Kidney glomerular epithelial cell (primary cell): Measurements from ENCODE around the gene SEMA3E.

ENCODE experiments used
- DNase-seq: peaks from one replicate; lab custom pipeline; 2025; lab: John Stamatoyannopoulos, UW

SEMA3E gene

DNA sequence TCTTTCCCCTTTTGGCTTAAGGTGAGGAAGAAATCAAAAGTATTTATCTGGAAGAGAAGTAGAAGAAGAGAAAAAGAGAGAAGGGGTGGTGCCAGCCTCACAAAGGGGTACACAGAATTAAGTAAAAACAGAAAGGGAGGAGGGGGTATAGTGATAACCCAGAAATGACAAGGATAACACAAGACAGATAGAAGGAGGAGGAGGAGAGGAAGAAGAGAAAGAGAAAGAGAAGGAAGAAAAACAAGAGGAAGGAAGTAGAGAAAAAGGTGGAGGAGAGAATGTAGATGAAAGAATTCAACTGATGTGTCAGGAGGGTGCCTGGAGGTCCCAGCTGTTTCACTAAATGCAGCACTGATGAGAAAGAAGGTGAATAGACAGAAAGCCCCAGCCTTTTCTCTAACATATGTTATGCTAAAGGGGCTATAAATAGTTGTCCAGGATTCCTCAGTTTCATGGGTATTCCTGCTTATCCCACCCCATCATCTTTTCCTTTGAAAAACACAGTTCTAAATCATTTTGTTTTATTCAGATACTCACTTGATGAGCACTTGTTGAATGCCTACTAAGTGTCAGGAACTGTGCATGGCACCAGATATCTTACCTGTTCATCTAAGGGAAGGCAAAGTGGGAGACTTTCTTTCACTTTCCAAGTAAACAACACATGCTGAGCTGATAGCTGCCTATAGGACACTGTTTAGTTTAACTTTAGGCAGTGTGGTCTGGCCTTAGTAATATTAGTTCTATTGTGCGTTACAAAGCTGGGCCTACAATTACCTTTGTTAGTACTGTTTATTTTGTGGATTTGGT lies 8.0 kb downstream of the SEMA3E start:
- no peak for DNase-seq

DNA sequence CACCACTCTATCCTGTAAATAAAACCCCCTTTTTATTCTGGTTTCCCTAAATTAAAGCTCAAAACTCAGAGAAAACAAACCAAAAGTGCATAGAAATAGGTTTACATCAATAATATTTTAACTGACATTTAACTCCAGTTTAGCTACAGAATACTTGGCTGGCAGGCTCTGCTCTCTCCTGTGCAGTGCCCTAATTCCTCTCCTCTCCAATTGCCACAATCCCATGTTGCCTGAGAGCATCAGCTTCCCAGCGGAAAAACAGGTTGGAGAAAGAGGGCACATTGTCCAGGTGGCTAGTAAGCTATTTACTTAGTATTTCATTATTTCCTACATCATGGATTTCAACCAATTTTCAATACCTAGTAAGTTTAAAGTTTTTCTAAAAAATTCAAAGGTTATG lies 8.7 kb downstream of the SEMA3E start:
- DNase-seq = no peak

DNA sequence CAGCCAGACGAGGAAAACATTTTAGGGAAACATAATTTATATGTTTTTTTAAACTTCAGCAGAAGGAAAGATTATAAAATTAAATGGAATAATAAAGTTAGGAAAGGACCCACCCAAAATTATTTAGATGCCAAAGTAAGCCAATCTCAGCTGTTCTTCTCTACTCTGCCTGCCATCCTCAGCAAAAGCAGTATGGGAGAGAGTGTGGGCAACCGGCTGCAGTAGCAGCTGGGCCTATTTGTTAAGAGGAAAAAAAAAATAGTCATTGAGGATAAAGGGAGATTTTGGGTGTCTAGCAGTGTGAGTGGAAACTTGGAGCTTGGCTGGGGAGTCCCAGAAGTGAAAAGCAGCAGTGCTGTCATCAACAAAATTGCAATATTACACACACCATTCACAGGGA lies 15.4 kb downstream of the SEMA3E start:
- DNase-seq = no peak

DNA sequence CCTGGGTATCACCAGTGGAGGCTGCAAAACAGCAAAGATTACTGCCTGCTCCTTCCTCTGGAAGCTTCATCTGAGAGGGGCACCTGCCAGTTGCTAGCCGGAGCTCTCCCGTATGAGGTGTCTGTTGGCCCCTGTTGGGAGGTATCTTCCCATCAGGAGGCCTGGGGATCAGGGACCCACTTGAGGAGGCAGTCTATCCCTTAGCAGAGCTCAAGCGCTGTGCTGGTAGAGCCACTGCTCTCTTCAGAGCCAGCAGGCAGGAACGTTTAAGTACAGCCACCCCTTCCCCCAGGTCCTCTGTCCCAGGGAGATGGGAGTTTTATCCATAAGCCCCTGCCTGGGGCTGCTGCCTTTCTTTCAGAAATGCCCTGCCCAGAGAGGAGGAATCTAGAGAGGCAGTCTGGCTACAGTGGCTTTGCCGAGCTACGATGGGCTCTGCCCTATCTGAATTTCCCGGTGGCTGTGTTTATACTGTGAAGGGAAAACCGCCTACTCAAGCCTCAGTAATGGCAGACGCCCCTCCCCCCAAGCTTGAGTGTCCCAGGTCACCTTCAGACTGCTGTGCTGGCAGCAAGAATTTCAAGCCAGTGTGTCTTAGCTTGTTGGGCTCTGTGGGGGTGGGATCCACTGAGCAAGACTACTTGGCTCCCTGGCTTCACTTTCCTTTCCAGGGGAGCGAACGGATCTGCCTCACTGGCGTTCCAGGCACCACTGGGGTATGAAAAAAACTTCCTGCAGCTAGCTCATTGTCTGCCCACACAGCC lies 19.6 kb downstream of the SEMA3E start:
- DNase-seq = no peak

DNA sequence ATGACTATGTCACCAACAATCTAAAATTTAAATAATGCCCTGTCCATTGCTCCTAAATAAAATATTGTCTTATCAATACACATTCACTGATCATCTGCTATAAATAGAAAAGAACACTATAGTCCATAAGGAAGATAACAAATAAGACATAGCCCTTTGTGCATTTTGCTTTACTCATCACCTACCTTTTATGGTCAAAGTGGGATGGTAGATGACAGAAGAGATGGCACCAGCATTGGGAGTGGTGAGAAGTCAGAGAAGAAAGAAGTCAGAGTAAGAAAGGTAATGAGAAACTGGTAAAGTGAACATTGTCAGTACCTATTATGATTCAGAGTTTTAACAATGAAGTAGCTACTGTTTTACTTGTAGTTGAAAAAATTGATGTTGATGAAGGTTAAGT lies 31.1 kb downstream of the SEMA3E start:
- DNase-seq = no peak

DNA sequence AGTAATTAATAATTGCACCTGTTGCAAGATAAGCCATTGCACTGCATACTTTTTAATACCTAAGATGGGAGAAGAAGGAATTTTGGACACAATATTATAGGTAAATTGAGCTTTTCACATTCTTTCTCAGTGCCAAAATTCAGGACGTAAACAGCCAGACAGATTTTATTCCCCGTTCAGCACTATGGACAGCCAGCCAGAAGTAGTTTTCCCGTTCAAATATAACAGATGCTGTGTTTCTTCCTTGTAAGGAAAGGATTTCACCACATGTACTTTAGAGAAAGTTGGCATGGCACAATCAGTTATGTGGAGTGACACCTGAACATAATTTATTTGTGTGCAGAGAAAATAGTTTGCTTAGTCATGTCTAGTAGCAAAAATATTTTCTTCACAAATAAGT lies 34.8 kb downstream of the SEMA3E start:
- no peak for DNase-seq

DNA sequence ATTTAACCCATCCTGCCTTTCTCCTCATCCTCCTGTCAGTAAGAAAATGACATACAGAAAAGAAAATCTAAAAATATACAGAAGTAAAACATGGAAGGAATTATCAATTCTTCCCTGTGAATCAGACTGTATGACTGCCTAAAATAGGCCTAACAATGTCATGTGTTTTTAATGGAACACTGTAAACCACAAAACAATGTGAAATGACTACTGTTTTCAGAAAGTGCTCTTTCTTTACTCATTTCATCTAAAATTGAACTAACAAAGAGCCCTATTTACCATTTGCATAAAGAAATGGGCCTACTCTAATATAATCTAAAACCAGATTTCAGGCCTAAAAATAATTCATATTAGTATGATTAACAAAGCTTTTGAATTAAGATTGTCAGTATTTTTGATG lies 35.7 kb downstream of the SEMA3E start:
- DNase-seq = no peak

DNA sequence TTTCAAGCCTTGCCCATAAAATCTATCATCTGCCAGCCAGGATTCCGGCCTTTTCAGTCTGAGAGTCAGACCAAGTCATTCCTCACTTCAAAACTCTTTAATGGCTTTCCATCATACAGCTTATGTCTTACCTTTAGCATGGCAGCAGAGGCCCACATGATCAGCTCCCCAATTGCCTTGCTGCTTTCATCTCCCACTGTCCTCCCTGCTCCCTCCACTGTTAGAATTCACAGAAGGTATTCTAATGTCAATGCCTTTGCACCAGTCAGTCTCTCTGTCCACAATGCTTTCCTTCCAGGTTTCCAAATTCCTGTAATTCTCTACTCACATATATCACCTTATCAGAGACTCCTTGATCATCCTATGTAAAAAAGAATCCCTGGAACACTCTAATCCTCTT lies 37.2 kb downstream of the SEMA3E start:
- DNase-seq = no peak

DNA sequence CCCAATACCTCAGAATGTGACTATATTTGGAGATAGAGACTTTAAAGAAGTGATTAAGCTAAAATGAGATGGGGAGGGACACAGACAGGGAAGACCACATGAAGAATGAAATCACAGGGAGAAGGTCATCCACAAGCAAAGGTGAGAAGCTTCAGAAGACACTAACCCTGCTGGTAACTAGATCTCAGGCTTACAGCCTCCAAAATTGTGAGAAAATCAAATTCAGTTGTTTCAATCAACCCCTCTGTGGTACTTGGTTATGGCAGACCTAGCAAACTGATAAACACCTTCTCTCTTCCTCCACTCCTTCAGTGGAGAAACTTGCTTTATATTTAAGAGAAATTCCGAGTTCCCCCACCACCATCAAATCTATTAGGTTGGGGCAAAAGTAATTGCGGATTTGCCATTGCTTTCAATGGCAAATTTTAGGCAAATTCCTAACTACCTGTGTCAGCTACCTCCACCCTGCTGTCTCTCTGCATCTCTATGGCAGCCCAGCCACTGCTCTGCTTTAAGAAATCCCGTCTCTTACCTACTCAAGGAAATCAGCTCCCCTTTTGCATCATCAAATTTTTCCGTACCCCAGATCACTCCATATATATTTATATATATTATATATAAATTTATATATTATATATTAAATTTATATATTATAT lies 38.2 kb downstream of the SEMA3E start:
- no peak for DNase-seq

DNA sequence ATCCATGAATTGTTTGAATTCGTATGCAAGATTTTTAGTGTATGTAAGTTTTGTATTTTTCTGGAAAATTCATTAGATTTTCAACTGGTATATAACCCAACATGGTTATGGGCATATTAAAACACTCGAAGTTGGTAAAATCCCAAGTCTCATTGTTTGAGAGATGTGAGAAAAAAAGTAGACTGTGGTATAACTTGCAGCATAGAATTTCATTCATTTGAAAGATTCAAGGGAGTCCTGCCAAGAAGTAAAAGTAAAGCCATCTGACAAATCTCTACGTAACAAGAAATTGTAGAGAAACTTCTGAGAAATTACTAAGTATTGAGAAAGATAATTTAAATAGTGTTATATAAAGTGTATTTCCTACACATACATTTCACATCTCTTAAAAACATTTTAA lies 40.2 kb downstream of the SEMA3E start:
- DNase-seq = no peak

DNA sequence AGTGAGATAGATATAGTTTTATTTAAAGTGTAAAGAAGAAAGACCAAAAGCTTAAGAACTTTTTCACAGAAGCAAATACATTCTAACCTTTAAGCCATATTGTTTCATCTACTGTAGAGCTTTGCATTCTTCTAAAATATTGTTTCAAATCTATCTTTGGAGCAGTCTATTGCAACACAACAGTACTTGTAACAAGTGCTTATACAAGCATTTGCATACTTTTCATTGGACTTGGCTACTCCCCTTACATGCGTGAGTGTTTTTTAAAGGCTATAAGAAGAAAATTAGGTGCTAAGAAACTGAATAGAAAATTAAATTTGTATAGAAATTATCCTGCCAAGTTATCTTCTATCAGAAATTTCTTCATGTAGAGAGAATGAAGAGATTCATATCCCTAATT lies 45.3 kb downstream of the SEMA3E start:
- DNase-seq = no peak

DNA sequence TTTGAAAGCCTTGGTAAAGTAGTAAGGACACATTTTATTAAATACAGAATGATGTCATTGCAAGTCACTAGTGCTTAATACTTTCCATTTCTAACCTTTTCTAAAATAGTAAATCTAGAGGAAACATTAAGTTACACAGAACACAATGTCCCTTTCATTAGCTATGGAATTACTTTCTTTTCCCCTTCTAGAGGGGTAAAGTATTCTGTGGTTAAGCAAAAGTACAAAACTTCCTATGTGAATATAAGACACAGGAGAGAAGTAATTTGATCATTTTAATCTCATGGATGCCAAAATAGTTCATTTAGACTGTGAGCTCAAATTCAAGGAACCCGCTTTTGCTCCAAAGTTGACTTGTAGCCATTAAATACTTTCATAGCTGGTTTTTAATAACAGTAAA lies 49.8 kb downstream of the SEMA3E start:
- DNase-seq = no peak

DNA sequence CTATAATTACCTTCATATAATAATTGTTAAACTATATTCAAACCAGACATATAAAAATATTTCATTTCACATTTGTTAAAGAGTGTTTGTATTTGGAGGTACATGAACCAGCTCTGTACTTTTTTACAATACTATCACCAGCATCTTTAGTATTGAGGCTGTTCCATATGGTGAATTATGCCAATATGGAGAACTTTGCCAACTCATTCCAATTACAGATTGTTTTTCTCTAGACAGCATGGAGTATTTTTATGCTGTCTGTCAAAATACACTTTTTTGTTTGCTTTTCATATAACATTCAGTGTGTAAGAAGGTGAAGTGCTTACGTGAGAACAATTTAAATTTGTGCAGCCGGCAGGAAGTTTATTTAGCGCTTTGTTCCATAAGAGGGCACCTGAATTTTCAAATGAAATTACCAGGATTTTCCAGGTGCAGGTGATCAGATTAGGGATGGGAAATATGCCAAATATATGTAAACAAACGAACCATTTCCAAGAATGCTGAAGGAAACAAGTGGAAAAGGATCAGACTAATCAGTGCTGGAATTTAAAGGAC lies 54.9 kb downstream of the SEMA3E start:
- no peak for DNase-seq

DNA sequence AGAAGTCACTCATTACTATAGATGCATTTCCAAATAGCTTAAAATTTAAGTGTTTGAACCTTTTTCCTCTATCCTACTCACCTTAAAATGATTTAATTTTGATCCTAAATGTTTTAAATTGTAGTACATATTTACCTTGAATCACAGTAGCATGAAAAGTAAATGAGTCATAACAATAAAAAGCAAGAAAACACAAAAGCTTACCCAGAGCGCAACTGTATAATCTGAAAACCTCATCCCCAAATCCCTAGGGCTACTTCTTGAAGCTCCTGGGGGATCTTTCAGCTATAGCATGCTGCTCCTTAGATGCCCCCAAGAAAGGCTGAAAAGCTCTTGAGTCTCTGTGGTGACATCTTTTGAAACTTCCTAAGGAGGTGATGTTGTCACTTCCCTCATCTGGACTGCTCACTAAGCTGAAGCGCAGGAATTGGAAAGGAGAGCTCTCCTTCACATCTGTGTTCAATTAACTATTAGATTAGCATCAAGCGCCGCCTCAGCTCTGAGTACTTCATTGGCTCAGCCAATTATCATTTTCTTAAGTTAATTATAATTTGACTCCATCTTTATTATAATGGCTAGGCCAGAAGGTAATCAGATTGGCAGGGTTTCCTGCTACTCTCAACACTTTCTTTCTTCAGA lies 60.2 kb downstream of the SEMA3E start:
- DNase-seq = no peak

DNA sequence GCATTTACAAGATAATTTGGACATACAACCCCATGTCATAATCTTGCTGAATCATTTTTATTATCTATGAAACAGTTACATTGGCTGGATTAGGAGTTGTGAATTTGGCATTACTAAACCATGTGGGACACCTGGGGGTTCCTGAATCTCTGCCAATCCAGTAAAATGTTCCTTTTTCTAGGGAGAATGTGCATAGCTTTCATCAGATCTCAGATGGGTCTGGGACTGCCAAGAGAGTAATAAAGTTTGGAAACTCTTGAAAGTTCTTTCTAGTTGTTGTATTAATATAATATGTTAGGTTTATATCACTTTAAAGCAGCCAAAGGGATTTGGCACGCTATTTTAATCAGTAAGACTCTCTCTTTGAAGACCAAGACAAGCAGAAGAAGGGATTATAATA lies 62.7 kb downstream of the SEMA3E start:
- no peak for DNase-seq

DNA sequence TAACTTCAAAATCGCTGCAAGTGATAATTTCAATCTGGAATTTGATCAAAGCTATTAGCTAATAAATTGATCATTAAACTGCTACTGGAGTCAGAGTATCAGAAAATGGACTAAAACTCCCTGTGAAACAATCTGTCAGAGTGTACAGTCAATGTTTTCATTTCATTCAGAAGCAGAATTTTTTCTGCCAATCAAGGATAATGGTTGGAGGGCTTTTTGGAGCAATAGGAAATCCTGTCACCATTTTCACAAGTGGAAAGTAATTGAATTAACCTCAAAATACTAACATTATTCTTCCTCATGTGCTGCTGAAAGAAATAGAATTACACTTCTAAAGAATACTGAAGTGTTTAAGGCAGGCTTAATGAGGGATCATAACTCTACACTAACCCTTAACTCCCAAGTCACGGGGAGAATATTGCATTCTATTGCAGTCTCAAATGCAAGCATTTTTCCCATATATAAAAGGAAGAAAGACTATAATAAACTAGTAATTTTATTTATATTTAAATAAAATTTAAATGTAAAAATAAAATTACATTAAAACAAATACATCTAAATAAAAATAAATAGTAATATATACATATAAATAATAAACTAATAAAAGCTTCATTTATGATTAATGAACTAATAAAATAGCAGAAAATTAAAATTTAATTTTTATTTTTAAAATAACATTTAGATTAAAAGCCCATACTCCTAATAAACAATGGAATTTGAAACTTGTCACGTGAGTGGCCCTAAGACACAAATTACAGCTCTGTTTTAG lies 67.1 kb downstream of the SEMA3E start:
- no peak for DNase-seq

DNA sequence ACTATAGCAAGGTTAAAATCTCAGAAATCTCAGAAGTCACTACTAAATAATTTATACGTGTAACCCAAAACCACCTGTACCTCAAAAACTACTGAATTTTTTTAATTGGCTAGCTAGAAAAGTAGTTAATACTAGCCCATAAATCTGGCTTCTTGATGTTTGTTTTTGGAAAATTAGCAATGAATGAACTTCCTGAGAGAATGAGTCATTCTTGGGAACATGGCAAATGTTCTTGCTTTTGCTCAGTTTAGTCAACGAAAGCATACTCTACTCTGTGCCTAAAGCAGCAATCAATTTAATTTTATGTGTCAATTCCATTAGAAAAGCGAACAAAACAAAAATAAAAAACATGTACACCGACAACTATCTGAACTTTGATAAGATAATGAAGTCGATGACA lies 69.2 kb downstream of the SEMA3E start:
- no peak for DNase-seq

DNA sequence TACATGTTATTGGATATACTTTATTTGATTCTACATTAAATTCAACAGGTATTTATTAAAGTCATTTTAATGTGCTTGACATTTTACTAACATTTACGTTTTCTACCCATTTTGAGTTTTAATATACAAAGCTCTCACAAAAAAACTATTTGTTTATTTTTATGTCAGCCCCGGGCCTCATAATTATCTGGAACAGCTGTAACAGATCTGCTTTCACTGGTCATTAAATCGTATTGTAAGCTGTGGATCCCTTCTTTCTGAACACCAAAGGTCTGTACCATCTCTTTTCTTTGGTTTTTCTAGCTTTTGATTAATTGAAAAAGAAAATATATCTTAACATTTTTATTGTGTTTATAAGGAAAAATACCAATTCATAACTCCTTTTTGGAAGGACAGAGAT lies 73.5 kb downstream of the SEMA3E start:
- no peak for DNase-seq

DNA sequence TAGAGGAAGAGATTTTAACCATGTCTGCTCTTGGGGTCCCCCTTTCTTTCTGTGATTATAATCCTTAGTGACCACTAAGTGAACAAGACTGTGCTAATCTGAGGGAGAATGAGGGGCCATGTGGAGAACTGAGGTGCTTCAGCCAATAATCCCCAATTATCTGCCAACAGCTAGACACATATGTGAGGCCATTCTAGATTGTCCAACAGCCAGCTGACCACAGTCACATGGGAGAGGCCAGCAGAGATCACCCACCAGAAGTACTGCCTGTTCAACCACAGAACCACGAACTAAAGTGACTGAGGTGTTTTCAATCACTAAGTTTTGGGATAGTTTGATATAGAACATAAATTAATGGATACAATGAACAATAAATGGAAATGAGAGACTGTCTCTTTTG lies 74.3 kb downstream of the SEMA3E start:
- DNase-seq = no peak

DNA sequence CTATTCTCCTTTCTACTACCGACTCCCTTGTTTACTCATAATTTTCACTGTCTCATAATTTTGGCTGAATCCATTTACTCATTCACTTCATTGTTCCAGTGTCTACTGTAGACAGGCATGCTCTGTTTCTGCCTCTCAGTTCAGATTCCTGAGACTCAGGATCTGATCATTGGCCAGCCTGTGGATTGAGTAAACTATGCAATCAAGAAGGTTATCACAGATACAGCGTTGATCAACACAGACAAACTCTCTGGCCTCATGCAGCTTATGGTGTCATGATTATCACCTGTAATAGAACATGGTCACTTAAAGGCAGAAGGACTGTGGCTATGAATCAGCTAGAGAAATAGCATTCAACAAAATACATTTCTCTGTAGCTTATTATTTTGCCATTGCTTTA lies 86.0 kb downstream of the SEMA3E start:
- DNase-seq = no peak

DNA sequence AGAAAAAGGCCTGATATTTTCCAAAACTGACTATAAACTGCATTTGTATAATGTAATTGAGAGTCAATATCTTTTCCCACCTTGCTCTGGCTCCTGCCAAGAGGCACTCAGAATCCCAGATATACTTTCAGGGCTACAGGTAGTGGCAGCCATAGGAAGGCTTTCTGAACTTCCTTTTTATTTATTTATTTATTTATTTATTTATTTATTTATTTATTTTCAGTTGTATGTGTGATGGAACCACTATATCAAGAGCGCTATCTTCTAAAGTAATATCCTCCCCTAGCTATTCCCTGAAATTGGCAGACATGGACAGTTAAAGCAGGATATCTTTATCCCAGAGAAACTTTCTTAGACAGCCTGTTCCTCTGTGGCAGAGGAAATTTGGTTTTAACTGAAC lies 86.7 kb downstream of the SEMA3E start:
- no peak for DNase-seq

DNA sequence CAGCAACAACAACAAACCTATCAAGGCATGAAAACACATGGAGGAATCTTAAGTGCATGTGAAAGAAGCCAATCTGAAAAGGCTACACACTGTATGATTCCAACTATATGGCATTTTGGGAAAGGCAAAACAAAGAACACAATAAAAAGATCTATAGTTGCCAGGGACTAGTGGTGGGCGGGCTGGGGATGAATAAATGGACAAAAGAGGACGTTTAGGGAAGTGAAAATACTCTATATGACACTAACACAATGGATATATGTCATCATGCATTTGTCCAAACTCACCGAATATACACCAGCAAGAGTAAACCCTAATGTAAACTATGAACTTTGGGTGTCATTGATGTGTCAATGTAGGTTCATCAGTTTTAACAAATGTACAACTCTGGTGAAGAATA lies 89.1 kb downstream of the SEMA3E start:
- no peak for DNase-seq
